ENCODE measurements around the gene NEBL.

- TF ChIP-seq CTCF (conservative IDR thresholded peaks at IDR 0.05; ENCODE audit: low read depth, low read length) (no peak), SMC3 (IDR thresholded peaks at IDR 0.05; ENCODE audit: low read depth, low read length) (no peak), POLR2A (IDR thresholded peaks at IDR 0.05; ENCODE audit: low read depth, low read length) (no peak), RCOR1 (IDR thresholded peaks at IDR 0.05; ENCODE audit: insufficient replicate concordance, low read length) (no peak), RAD21 (IDR thresholded peaks at IDR 0.05; ENCODE audit: low read length) (no peak), MXI1 (IDR thresholded peaks at IDR 0.05; ENCODE audit: borderline replicate concordance, low read depth, low read length) (no peak), MAFK (IDR thresholded peaks at IDR 0.05; ENCODE audit: low read depth, low read length) (no peak), BHLHE40 (IDR thresholded peaks at IDR 0.05; ENCODE audit: low read depth, low read length) (no peak), FOS (IDR thresholded peaks at IDR 0.05; ENCODE audit: low read depth, low read length) (no peak), RFX5 (IDR thresholded peaks at IDR 0.05; ENCODE audit: low read depth, low read length) (no peak)
These were observed 83.0 kb downstream of the NEBL start for GRCh38 chr10:20814116-20814515.

All from IMR-90 (cell line).